A549 (cell line): ENCODE data around the gene ST6GALNAC5.

Source experiments
- CEBPB ChIP-seq, 2 experiments: fragments of >200 bp in 1 of 2; sonication (Bioruptor Twin) in 1 of 2; formaldehyde crosslinking in 1 of 2; IDR thresholded peaks; 2 replicates each; pipeline ENCODE4 v1.6.1; 2012 to 2016
- CHD2 ChIP-seq: fragments of 150-350 bp; IDR thresholded peaks from 2 replicates; pipeline ENCODE4 v1.6.1; 2014; ENCODE audit warnings: low read length; ENCODE audit not compliant: partially characterized antibody
- CTCF ChIP-seq: fragments of >200 bp; sonication (Bioruptor Twin); formaldehyde crosslinking; IDR thresholded peaks from 3 replicates; pipeline ENCODE4 v1.5.1; 2016
- ELK1 ChIP-seq: fragments of 150-350 bp; IDR thresholded peaks from 2 replicates; pipeline ENCODE4 v1.6.1; 2014; ENCODE audit warnings: low read depth, mild to moderate bottlenecking, low read length
- EP300 ChIP-seq, 2 experiments: fragments of >200 bp; sonication (Bioruptor Twin); formaldehyde crosslinking; IDR thresholded peaks; 2 replicates in 1 of 2; 3 replicates in 1 of 2; pipeline ENCODE4 v1.6.1; 2016 to 2017
- NFE2L2 ChIP-seq: fragments of 150-350 bp; conservative IDR thresholded peaks from 2 replicates; pipeline ENCODE4 v1.6.1; 2014; ENCODE audit warnings: low read length
- NR3C1 ChIP-seq: fragments of >200 bp; sonication (Bioruptor Twin); formaldehyde crosslinking; IDR thresholded peaks from 3 replicates; pipeline ENCODE4 v1.6.1; 2017
- POLR2A ChIP-seq: IDR thresholded peaks from 2 replicates; pipeline ENCODE4 v1.6.1; 2012; ENCODE audit warnings: mild to moderate bottlenecking, low read length
- POLR2AphosphoS2 ChIP-seq: conservative IDR thresholded peaks from 2 replicates; pipeline ENCODE4 v1.6.1; 2012; ENCODE audit warnings: low read length, improper control_type of control experiment, inconsistent platforms
- RFX5 ChIP-seq: fragments of 450-650 bp; IDR thresholded peaks from 2 replicates; pipeline ENCODE4 v1.7.1; 2014; ENCODE audit warnings: antibody characterized with exemption, mild to moderate bottlenecking, moderate library complexity
- SMC3 ChIP-seq: fragments of >200 bp; sonication (Bioruptor Twin); formaldehyde crosslinking; IDR thresholded peaks from 3 replicates; pipeline ENCODE4 v1.6.1; 2018; ENCODE audit warnings: inconsistent platforms
- TFCP2L1 ChIP-seq: fragments of 250-450 bp; sonication (Bioruptor Pico); IDR thresholded peaks from 2 replicates; pipeline ENCODE4 v1.5.0; 2021; ENCODE audit warnings: mild to moderate bottlenecking
- TP53 ChIP-seq: fragments of 250-450 bp; sonication (Bioruptor Pico); IDR thresholded peaks from 2 replicates; pipeline ENCODE4 v1.5.0; 2021; ENCODE audit warnings: mild to moderate bottlenecking, moderate library complexity

GRCh38 chr1:77051425-77051824 lies 184.1 kb downstream of the ST6GALNAC5 start:
- TF ChIP-seq CTCF (no peak), SMC3 (no peak), POLR2A (no peak), RFX5 (no peak), EP300 (IDR thresholded peaks at IDR 0.05) (no peak), NR3C1 (no peak), TP53 (CRISPR knock-in tag) (no peak), NFE2L2 (no peak), CHD2 (no peak), ELK1 (no peak), POLR2AphosphoS2 (no peak), CEBPB (IDR thresholded peaks at IDR 0.05) (no peak), TFCP2L1 (CRISPR knock-in tag) (no peak)
